Gastrocnemius medialis (tissue), 4 donors: ENCODE measurements around the gene ERCC8. TPM values are rescaled to one million over a fixed set of nuclear protein-coding genes. Genes with fewer than 3 reads are reported as not detected.

Experiments used
- ATAC-seq, 2 donors: fragments of 150-250 bp; one replicate each; pipeline ENCODE4 v1.9.1; 2016
- DNase-seq, 2 donors: peaks; one replicate each; pipeline ENCODE4 v3.0.0-alpha.2; 2019
- H3K27ac ChIP-seq, 4 donors: fragments of 200-600 bp; sonication (generic); 1 replicate in 1 of 4; 2 replicates in 3 of 4; pipeline ENCODE4 v1.5.1; 2016 to 2018; ENCODE audit warnings: mild to moderate bottlenecking in 2 of 4, moderate library complexity in 1 of 4
- H3K27me3 ChIP-seq, 3 donors: fragments of 200-600 bp; sonication (generic) in 2 of 3; 1 replicate in 1 of 3; 2 replicates in 2 of 3; pipeline versions ENCODE4 v1.5.1 to v1.6.0; 2016 to 2019; ENCODE audit warnings: mild to moderate bottlenecking in 1 of 3, moderate library complexity in 1 of 3
- H3K36me3 ChIP-seq, 2 donors: fragments of 200-600 bp; sonication (generic) in 1 of 2; one replicate each; pipeline ENCODE4 v1.5.1; 2017 to 2018
- H3K4me1 ChIP-seq, 2 donors: fragments of 200-600 bp; sonication (generic) in 1 of 2; one replicate each; pipeline ENCODE4 v1.5.1; 2016 to 2017; ENCODE audit warnings: mild to moderate bottlenecking in 2 of 2
- H3K4me3 ChIP-seq, 4 donors: fragments of 200-600 bp; sonication (generic) in 3 of 4; 1 replicate in 1 of 4; 2 replicates in 3 of 4; pipeline ENCODE4 v1.5.1; 2016 to 2019; ENCODE audit warnings: mild to moderate bottlenecking in 2 of 4
- H3K9me3 ChIP-seq, 3 donors: fragments of 200-600 bp; sonication (generic) in 2 of 3; 1 replicate in 1 of 3; 2 replicates in 2 of 3; pipeline ENCODE4 v1.5.1; 2016 to 2019
- CTCF ChIP-seq, 5 experiments: fragments of 450-650 bp in 3 of 5; fragments of 200-600 bp in 2 of 5; sonication (generic) in 2 of 5; IDR thresholded peaks in 4 of 5; conservative IDR thresholded peaks in 1 of 5; 1 replicate in 4 of 5; 2 replicates in 1 of 5; pipeline ENCODE4 v1.5.1; 2016 to 2019; ENCODE audit warnings: antibody characterized with exemption in 5 of 5, mild to moderate bottlenecking in 3 of 5, moderate library complexity in 3 of 5
- POLR2A ChIP-seq, 2 donors: fragments of 450-650 bp; IDR thresholded peaks; one replicate each; pipeline ENCODE4 v1.6.1; 2017; ENCODE audit warnings: antibody characterized with exemption in 2 of 2, mild to moderate bottlenecking in 2 of 2, moderate library complexity in 2 of 2
- in situ Hi-C, 4 donors: fragments of 200-750 bp; cut with MboI; loops; one replicate each; pipeline versions ENCODE4 v1.15.0 to v1.8.0; 2017; ENCODE audit warnings: low sequenced_read_pairs in 4 of 4
- intact Hi-C: fragments of 100-400 bp; cut with DNase I; formaldehyde crosslinking; loops from one replicate; pipeline ENCODE4 v1.15.1; 2023; ENCODE audit warnings: low total_unique reads
- total RNA-seq, 4 donors: library from RNA; depleted of rRNA; stranded (reverse); fragments of >200 nt; gene quantifications; one replicate each; pipeline versions ENCODE4 v1.1.0 to v1.2.3, GENCODE V29; 2016

The ERCC8 gene
- total RNA-seq, 4 donors from 2014 or later, result 4.8 to 7.3 (median 5.6) TPM

- H3K27me3 ChIP-seq, result no peaks in the 10 kb centered on the region
- H3K9me3 ChIP-seq, result no peaks in the 10 kb centered on the region
- in situ Hi-C loops, result no loop called here
- no peak for DNase-seq
- H3K4me1 ChIP-seq, result no peaks in the 10 kb centered on the region
- TF ChIP-seq CTCF (IDR thresholded peaks at IDR 0.05 in 4 of 5, conservative IDR thresholded peaks at IDR 0.05 in 1 of 5) (no peak), POLR2A (IDR thresholded peaks at IDR 0.05) (no peak)
- H3K27ac ChIP-seq, result no peak overlapping the region
- peaks cover 0 to 27% of the 10 kb centered on the region in 2 donors for H3K36me3 ChIP-seq
- intact Hi-C loops, result no loop called here
- H3K4me3 ChIP-seq, result no peak overlapping the region
- no peak for ATAC-seq
Measured at GRCh38 chr5:60916646-60917045, 28.2 kb downstream of the ERCC8 start.

DNA sequence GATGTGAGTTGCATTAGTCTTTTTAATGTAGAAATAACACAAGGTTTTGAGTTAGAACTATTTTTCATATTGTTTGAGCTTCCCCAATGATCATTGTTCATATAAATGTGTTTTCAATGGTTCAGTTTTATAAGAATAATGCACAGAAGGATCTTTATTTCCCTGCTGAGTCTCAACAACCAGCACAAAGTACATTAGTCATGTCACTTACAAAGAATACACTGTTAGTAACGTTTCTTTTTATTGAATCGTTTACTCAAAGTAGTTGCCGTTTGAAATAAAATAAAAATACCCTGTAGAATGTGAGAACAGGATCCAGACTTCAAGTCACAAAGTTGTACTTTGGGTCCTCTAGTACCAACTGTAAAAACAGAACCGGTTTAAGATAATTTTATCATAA lies 41.5 kb downstream of the ERCC8 start:
- Histone ChIP-seq H3K4me3 (no peak overlapping the region), H3K9me3 (no peaks in the 10 kb centered on the region), H3K27ac (no peak overlapping the region), H3K4me1 (no peaks in the 10 kb centered on the region), H3K36me3 (peaks cover 4 to 20% of the 10 kb centered on the region in 2 donors), H3K27me3 (no peaks in the 10 kb centered on the region)
- in situ Hi-C loops (no loop called here), intact Hi-C loops (no loop called here)
- DNase-seq (no peak), ATAC-seq (no peak)
- TF ChIP-seq CTCF (IDR thresholded peaks at IDR 0.05 in 4 of 5, conservative IDR thresholded peaks at IDR 0.05 in 1 of 5), result no peak

- TF ChIP-seq POLR2A (IDR thresholded peaks at IDR 0.05), result no peak
- TF ChIP-seq CTCF (IDR thresholded peaks at IDR 0.05 in 4 of 5, conservative IDR thresholded peaks at IDR 0.05 in 1 of 5), result no peak
- intact Hi-C loops, result no loop called here
Measured at GRCh38 chr5:60896991-60897390, 47.9 kb downstream of the ERCC8 start.

GRCh38 chr5:60893521-60893920 lies 51.3 kb downstream of the ERCC8 start:
- TF ChIP-seq CTCF (IDR thresholded peaks at IDR 0.05 in 4 of 5, conservative IDR thresholded peaks at IDR 0.05 in 1 of 5), result no peak
- TF ChIP-seq POLR2A (IDR thresholded peaks at IDR 0.05), result no peak
- in situ Hi-C loops (no loop called here), intact Hi-C loops (no loop called here)
- no peaks in the 10 kb centered on the region for H3K4me1 ChIP-seq
- H3K36me3 ChIP-seq, result peaks cover 1 to 64% of the 10 kb centered on the region in 2 donors
- H3K27ac ChIP-seq, result no peak overlapping the region
- H3K4me3 ChIP-seq, result no peak overlapping the region
- DNase-seq (no peak), ATAC-seq (no peak)
- H3K9me3 ChIP-seq, result no peaks in the 10 kb centered on the region
- no peaks in the 10 kb centered on the region for H3K27me3 ChIP-seq

More at GRCh38 chr5:60896991-60897390, 47.9 kb downstream of the ERCC8 start:
- ATAC-seq (no peak), DNase-seq (no peak)
- in situ Hi-C loops, result no loop called here
- Histone ChIP-seq H3K4me3 (no peak overlapping the region), H3K36me3 (peaks cover 4 to 69% of the 10 kb centered on the region in 2 donors), H3K4me1 (no peaks in the 10 kb centered on the region), H3K9me3 (no peaks in the 10 kb centered on the region), H3K27me3 (no peaks in the 10 kb centered on the region), H3K27ac (no peak overlapping the region)

DNA sequence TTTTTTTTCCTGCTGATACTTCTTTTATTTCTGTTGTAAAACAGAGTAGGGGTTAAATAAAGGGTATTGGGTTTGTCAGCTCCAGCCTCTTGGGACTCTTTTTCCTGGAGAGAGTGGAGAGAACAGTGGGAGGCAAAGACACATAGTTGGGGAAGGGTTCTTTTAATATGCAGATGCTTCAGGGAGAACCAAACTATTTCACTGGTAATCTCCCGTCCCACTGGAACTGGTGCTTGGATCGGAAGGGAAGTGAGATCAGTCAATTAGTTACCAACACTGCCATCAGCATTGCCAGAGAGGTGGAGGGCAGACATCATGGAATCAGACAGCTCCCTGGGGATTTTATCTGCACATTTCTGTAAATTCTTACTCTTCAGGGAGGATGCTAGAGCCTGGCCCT lies 53.2 kb downstream of the ERCC8 start:
- Histone ChIP-seq H3K4me1 (no peaks in the 10 kb centered on the region), H3K4me3 (no peak overlapping the region), H3K27ac (no peak overlapping the region), H3K27me3 (no peaks in the 10 kb centered on the region), H3K36me3 (peaks cover 0 to 51% of the 10 kb centered on the region in 2 donors), H3K9me3 (no peaks in the 10 kb centered on the region)
- TF ChIP-seq POLR2A (IDR thresholded peaks at IDR 0.05), result no peak
- no peak for ATAC-seq
- in situ Hi-C loops, result no loop called here
- intact Hi-C loops, result no loop called here
- no peak for DNase-seq
